ENCODE results near the gene MDM1.

The MDM1 gene

DNA sequence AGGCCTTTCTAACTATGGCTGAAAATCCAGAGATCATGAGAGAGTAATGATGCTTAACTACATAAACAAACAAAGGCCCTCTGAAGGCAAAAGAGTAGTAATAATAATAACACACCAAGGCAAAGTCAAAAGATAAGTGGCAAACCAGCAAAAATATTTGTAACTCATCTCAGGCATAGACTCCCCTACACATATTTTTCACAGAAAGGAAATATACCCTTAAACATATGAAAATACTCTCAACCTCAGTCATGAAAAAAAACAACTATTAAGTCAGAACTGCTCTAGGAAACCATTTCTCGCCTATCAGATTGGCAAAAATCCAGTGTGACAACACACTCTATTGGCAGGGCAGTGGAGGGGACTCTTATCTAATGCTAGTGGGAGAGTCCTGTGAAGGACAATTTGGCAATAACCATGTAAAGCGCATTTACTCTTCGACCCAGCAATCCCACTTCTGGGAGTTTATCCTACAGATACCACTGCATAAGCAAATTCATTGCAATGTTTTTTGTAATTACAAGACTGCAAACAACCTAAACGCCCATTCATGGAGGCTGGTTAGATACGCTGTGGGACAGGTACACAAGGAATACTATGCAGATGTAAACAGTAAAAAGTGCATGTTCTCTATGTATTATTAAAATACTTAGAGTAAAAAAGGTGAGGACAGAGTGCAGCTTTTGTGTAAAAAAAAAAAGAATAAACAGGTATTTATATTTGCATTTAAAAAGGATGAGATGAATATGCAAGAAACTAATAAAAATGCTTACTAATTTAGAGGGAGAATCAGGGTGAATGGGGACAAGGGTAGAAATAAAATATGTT, 52.7 kb downstream of the MDM1 start:
- DNase-seq (ENCODE audit: low read depth, low spot score): no peak

DNA sequence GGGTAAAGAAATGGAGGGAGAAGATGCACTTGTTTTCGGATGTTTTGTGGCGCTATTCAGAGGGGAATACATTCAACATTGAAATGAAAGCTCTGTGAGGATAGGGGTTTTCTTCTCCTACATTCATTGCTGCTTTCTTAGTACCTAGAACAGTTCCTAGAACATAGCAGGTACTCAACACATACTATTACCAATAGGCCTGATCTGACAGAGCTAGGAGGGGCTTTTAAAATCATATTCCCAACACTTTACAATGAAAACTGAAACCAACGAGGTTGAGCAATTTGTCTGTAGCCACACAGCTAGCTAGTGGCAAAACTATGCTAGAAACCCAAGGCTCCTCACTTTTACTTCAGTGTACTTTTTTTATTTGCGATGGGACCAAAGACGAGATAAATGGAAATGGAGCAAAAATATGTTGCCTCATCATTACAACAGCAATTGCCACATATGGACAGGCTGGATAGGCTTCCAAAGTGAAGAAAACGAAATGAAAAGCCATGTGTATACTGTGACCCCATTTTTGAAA, 55.7 kb downstream of the MDM1 start:
- no peak for DNase-seq (ENCODE audit: low read depth, low spot score)

DNA sequence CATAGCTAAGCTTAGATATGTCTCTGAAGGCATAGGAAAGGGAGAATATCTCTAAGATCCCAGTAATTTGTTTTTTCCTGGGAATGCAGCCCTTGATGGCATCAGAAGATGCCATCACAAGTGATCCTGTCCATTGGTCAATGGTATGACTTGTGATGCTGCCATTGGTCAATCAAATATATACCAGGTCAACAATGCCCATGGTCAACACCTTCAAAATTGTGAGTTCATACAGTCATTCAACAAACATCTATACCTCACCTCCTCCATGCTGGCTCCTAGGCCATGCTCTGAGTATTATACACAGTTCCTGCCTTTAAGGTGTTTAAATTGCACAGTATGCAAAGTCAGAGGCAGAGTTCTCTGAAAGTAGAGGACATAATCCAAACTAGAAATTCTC, 59.4 kb downstream of the MDM1 start:
- no peak for DNase-seq (ENCODE audit: low read depth, low spot score)

DNA sequence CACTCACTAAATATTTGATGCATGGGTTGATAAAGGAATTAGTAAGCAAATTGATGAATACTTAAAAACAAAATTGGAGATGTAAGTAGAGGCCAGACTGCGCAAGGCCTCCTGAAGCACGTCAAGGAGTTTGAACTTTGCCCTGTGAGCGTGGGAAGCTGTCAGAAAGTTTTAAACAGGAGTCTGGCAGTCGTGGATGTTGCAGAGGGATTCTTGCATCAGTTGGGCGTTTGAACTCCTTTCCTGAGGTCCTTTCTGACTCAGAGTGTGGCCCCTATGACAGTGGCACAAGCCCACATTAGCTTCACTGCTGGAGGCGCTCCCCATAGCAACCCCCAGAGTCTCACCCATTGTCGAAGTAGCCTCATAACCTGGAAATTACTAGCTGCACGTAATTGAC, 60.8 kb downstream of the MDM1 start:
- DNase-seq (ENCODE audit: low read depth, low spot score): no peak

DNA sequence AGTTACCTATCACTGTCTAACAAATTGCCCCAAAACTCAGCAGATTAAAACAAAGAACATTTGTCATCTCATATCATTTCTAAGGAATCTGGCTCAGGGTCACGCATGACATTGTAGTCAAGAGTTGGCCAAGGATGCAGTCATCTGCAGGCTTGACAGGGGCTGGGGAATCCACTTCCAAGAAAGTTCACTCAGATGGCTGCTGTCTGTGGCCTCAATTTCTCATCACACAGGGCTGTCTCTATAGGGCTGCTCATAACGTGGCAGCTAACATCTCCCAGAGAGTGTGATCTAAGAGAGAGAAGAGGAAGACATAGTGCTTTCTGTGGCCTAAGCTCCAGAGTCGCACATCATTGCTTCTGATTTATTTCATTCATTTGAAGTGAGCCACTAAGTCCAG, 61.8 kb downstream of the MDM1 start:
- DNase-seq (ENCODE audit: low read depth, low spot score): no peak

DNA sequence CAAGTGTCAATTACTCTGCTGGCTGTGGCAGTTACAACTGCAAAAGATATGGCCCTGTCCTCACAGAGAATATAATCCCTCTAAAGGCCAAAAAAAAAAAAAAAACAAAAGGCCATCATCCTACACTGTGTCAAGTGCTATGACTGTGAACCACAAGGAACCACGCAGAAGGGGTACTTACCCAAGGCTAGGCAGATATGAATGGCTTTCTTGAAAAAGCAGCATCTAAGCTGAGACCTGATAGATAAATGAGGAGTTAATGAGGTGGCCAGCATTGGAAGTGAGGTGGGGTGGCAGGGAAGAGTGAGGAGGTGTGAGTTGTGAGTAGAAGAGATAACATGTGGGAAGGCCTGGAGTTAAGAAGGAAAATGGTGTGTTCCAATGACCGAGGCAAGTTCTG, 62.4 kb downstream of the MDM1 start:
- DNase-seq (ENCODE audit: low read depth, low spot score): no peak

DNA sequence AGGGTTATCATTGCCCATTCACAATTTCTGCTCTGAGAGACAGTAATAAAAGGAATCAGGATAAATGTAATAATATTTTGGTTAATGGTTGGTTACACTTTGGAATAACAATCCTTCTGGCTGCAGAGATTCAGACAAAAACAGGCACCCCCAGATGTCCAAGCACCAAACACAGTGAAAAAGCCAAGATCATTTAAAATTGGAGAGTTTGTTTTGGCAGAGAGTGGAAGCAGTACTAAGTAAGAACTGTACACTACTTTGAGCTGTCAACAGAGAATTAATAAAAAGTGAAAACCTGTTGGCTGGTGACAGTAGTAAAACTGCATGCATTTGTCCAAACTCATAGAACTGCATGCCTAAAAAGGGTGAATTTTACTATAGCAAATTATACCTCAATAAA, 63.2 kb downstream of the MDM1 start:
- DNase-seq (ENCODE audit: low read depth, low spot score): no peak

DNA sequence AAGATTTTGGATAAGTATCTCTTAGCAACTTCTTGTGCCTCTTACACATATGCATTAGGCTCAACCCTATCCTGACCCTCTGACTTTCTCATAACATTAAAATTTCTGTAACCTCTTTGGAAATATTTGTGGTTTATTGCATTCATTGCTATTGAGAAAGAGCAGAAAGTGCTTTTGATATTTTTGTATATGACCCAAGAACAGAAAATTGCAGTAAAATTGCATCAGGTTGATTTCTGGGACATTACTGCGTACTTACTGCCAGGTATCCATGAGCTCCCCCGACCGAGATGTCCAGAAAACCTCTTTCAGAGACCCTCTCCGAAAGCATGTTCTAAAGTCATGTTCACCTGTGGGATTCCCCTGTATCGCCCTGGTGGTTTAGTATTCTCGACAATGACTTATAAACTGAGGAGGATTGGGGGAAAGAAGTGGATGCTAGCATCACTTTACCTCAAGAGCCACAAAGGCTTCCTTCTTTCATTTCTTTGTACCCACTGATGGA, 64.2 kb downstream of the MDM1 start:
- no peak for DNase-seq (ENCODE audit: low read depth, low spot score)

DNA sequence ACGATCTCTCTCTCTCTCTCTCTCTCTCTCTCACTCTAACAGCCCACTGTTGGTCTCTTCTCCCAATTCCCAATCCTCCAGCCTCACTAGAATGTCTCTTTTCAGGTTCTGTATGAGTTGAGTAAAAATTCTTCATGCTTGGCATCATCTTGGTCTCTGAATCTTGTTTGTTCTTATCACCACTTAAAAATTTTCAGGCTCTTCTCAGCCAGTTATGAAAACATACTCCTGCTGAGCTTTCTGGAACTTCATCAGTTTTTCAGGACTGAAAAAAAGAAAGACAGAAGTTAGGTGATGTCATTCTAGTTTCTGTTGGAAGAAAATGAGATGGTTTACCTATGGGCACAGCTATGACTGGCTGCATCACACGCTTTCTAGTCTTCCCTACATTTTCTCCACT, 67.3 kb downstream of the MDM1 start:
- DNase-seq (ENCODE audit: low read depth, low spot score): peak; percentile 58

DNA sequence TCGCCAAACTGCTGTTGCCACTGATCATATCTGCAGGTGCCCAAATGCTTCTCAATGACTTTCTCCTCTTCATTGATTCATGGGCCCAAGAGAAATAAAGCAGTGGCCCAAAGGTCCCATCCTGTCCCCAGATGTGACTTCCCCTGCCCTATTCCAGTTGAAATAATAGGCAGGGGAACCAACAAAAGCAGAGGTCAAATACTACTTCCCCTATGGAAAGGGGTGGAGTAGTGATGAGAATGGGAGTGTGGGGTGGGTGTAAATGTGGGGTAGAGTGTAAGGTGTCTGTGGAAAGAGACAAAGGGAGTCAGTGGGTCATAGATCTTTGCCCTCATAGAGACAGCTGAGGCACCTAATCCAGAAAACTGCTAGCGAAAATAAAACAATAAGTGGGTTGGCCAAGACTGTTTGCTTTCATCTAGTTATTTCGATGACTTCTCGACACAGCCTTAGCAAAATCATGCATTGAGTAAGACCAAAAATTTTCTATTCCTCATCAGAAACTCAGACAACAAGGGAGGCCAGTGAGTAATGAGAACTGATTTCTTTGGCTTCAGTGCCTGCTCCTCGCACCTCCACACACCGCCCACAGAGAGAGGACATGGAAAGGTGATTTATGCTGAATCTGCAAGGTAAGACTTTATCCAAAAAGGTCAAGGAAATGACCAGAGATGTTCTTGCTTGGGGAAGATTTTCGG, 67.9 kb downstream of the MDM1 start:
- no peak for DNase-seq (ENCODE audit: low read depth, low spot score)

DNA sequence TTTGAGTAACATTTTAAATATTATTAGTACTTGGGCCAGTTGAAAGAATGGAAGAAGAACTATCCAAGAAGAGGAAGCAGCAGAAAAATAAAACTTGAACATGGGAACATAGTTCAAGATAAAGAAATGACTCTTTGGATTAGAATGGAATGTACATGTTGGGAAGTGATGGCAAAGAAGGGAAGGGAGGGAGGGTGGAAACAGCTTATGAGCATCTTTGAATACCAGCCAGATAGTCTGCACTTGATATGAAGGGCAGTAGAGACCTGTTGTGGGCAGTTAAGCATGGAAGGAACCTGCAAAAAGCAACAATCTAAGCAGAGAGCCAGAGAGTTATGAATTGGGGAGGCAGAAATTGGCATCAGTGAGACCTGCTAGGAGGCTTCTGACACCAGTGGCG, 68.8 kb downstream of the MDM1 start:
- DNase-seq (ENCODE audit: low read depth, low spot score): no peak

DNA sequence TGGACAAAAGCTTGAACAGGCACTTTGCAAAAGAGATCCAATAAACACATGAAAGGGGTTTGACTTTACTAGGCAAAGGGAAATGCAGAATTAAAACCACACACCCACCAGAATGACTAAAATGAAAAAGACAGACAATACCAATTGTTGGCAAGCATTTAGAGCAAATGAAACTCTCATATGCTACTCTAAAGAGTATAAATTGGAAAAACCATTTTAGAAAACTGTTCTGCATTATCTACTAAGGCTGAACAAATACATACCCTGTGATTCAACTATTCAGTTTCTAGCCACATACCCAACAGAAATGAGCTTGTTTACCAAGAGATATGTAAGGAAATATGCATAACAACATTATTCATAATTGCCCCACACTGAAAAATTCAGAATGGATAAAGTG, 70.3 kb downstream of the MDM1 start:
- DNase-seq (ENCODE audit: low read depth, low spot score): no peak

DNA sequence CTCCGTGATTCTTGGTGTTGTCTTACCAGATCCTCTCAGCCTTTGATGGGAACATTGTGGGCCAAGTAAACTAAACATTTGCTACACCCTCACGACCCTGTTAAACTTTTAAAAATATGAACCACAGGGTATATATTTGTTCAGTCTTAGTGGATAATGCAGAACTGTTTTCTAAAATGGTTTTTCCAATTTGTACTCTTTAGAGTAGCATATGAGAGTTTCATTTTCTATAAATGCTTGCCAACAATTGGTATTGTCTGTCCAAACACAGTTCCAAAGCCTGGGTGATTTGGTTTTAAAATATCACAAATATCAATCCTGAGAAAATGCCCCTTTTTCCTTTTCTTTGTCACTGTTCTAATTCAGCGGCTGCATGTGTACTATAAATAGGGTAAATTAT, 72.0 kb downstream of the MDM1 start:
- no peak for DNase-seq (ENCODE audit: low read depth, low spot score)

DNA sequence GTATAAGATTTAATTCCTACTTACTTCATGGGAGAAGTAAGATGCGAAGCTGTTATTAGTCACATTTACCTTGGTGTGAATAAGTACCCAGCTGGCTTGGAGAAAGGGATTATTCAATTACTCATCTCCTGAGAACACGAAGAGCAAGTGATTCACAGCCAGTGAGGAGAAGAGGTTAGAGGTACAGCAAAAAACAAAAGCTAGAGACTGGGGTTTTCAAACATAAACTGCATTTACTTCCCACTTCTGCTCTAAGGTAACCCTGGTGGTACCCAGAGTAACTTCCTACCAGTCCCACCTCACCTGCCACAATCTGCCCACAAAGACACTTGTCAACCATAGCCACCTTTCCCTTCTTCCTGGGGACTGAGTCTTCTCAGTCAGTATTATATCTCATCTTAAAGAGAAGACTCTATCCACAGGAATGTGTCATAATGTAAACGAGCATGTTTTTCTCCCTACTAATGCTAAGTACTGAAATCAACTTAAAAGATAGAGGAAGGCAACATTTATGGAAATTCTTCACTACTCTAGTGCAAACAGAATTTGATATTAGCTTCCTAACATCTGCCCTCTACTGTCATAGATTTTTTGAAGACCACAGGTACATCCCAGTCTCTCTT, 72.7 kb downstream of the MDM1 start:
- no peak for DNase-seq (ENCODE audit: low read depth, low spot score)

DNA sequence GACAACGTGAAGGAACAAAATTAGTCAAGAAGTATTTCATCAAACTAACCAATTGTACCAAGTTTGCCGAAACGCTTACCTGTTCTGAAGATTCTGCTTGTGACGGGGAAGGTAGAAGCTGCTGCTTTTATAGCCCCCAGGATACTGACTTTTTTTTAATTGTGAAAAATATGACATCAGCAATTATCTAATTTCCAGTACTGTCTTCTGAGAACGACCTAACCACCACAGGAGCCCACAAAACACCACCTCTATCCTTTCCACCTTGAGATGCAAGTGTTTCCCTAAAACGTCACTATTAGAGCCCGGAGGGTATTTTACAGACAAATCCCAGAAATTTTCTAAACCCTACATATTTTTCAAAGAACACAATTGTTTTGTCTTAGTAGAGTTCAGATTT, 78.7 kb downstream of the MDM1 start, which contains the start of gene IL22:
TSS of gene IL22 (minus strand) at position 101 of the 400 bp plus-strand sequence. CDS start 156 bp downstream, outside the sequence.
- no peak for DNase-seq (ENCODE audit: low read depth, low spot score)

DNA sequence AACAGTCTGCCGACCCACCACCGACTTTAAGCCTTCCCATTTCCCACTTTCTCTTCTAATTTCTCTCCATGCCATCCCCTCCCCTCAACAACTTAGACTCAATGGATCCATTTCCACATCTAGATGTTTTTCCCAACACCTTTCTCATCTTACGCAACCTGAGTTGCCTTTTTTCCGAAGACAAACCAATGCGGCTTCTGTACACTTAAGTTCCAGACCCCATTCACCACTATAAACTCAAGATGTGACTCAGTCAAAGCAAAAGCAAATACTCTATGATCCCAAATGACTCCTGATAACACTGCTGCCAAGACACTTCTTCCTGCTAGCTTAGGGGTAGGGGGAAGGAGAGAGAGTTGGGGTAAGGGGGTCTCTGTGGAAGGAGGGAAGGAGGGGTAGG, 80.1 kb downstream of the MDM1 start:
- DNase-seq (ENCODE audit: low read depth, low spot score): no peak

DNA sequence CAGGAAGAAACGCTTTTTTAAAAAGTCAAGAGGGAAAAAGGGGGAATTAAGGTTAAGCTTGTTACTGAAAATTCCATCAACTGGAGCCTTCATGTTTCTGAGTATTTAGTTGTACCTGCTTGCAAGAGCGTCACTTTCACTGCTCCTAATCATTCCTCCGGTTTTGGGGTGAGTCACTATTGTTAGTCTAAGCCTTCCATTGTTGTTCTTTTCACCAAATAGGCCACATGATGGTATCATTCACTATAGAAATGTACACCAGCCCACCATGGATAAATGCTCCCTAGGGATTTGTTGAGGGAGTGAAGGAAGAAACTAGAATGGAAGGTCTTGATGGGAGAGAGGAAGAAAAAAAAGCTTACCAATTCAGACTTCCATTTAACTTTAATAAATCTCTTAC, 81.7 kb downstream of the MDM1 start:
- DNase-seq (ENCODE audit: low read depth, low spot score): no peak

DNA sequence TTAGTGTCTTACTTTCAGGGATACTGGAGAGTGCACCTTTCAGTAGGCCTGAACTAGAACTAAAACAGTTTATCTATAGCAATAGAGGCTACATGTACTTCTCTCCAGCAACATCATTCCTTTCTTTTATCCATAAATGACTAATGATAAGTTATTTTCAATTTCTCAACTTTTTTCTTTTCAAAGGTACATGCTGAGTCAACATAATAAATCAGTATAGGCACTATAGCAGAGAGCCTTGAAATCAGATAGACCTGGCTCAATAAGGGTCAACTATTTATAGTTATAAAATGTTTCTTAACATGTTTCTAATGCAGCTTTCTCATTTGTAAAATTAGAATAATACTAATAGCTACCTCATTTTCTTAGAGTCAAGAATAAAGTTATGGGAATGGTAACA, 84.4 kb downstream of the MDM1 start:
- DNase-seq (ENCODE audit: low read depth, low spot score): no peak

DNA sequence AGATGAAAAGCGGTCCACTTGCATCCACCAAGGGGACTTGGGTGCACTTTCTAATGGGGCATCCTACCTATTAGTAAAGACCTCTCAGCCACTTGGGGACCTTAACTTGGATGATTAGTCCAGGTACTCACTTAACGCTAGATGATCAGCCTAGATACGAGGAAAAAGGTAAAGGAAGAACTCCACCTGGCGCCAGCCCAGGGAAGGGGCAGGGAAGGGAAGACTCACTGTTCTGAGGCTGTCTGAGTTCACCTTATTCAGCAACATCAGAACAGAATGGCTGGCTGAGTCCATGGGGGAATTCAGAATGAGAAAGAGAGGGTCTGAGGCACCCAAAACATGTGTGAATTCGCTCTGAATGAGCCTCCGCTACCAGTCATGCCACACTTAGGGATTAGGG, 85.8 kb downstream of the MDM1 start:
- DNase-seq (ENCODE audit: low read depth, low spot score): no peak

DNA sequence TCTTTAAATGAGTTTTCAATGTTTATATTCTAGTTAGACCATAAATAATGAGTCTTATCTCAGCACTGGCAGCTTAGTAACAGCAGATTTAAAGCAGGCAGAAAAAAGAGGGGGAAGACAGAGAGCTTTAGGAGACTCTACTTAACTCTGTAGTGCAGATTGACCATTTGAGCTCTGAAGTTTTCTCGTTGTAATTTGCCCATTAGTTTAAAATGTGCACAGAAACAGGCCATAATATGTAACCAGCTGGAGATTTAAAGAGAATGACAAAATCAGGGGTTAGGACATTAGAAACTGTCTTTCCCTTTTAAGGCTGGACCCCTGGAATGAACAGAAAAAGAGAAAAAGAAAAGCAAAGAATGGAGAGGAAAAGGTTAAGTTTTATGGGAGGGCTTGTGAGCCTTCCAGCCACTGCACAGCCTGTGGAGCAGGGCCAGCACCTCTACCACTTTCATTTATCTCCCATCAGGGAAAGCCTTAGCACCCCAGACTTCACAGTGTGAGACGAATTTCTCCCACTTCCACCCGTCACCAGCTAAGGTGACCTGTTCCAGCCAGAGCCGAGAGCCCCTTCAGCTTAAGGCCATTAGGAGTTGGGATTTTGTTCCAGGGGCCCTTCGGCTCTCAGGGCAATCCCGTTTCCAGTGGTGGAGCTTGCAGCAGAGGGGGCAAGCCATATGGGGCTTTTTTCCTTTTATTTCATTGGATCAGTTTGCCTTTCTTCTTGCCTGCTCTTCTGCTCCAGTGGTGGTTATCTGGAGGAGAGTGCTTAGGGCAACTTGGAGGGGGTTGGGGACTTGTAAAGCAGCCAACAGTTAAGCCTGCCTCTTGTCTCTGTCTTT, 86.8 kb downstream of the MDM1 start:
- DNase-seq (ENCODE audit: low read depth, low spot score): no peak
